Posterior cingulate gyrus (tissue), 11 donors: ENCODE measurements around the gene NFATC3.
A peak's percentile ranks its signal among the peaks of the same experiment; 100 is the strongest.

Experiments
- DNase-seq, 10 donors: peaks; one replicate each; pipeline versions ENCODE4 v3.0.0 to v3.0.0-alpha.2; 2020 to 2021; ENCODE audit warnings: mixed read lengths in 3 of 10
- intact Hi-C: fragments of 100-400 bp; cut with DNase I; formaldehyde crosslinking; loops from one replicate; pipeline ENCODE4 v1.15.1; 2023

Gene NFATC3

DNA sequence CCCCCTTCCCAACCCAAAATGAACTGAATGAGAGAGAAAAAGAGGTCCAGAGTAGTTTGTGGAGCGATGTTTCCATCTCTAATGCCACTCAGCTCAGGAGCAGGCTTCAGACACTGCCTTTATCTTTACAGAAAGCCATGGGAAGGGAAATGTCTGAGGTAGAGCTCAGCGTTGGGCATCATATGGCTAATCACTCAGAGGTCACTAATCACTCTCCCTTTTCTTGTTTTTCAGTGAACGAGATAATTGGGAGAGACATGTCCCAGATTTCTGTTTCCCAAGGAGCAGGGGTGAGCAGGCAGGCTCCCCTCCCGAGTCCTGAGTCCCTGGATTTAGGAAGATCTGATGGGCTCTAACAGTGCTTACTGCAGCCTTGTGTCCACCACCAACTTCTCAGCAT, 140.9 kb downstream of the NFATC3 start:
- intact Hi-C loops = loop anchor here (10.0 kb wide), 1 partner anchor 231 kb away; the partner anchor contains the start of gene DPEP2
- no peak for DNase-seq

DNA sequence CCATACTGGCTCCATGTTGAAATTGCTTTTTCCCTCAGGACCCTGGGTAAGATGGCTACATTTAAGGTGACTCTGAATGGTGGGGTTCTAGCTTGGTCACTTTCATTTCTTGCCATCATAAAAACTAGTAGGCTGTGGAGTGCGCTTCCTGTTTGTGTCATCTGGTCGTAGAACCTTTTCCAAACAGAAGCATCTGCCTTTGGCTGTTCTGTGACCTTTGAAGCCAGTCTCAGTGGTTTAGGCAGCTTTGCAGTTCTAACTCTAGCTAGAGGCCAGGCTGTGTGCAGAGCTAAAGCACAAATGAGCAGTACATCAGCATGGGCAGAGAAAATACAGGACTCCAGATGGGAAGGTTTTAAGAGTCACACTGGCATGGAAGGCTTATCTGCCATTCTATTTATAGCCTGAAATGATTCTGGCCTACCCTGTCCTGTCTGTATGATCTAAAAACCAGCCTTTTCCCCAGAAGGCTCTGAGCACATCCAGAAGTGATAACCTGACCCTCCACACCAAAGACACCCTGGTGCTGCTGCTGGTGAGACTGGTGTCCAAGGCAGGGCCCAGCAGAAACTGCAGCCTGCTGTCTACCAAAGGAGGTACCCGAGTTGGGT, 142.1 kb downstream of the NFATC3 start:
- DNase-seq = peak in 1 of 10 donors; percentile 52
- intact Hi-C loops = loop anchor here (10.0 kb wide), 1 partner anchor 232 kb away; the partner anchor contains the start of gene DPEP2

DNA sequence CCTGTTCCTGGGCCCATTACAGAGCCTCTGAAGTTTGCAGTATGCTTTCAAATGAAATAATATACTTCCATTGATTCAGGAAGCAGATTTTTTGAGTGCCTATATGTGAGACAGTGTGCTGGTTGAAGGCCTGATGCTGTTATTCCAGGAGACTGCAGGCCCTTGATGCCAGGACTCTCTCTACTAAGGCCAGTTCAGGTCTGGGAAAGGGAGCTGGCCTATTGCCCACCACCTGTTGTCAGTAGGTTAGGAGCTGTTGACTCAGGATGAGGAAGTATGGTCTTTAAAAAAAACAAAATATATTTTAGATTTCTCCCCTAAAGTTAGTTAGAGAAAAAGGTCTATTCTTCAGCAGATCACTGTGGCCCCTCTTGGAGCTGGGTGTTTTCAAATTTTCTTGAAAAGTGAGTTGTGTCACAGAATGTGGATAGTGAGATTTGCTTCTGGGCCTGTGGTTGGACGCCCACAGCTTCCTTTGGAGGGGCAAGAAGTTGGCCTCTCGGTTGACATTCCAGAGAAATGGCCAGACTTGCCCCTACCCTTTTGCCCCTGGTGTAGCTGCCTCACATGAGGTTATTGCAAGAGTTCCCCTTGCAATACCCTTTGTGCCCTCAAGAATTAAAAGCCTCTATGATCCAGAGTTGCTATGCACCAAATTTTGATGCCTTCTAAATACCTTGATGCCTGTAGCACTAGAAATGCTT, 142.8 kb downstream of the NFATC3 start:
- intact Hi-C loops = loop anchor here (10.0 kb wide), 1 partner anchor 233 kb away; the partner anchor contains the start of gene DPEP2
- peak in 1 of 10 donors; percentile 66 for DNase-seq

DNA sequence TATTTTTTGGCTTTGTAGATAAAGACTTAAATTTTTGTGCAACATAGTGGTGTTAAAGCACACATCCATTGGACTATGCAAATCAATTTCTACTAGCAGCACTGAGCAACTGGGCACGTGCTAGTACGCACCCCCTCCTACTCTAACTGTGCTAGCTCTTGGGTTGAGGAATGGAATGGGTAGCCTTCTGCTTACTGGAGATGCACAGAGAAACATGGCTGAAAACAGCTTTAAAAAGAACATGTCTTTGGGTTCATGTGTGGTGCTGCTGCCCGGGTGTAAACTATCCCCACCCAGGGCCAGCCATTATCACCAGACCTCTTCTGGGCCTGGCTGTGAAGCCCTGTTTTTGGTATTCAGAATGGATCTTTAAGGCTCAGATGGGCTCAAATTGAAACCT, 143.5 kb downstream of the NFATC3 start:
- intact Hi-C loops = loop anchor here (1.0 to 10.0 kb wide), 2 partner anchors 134 to 234 kb away; partner anchors contain the start of gene DPEP2
- no peak for DNase-seq

DNA sequence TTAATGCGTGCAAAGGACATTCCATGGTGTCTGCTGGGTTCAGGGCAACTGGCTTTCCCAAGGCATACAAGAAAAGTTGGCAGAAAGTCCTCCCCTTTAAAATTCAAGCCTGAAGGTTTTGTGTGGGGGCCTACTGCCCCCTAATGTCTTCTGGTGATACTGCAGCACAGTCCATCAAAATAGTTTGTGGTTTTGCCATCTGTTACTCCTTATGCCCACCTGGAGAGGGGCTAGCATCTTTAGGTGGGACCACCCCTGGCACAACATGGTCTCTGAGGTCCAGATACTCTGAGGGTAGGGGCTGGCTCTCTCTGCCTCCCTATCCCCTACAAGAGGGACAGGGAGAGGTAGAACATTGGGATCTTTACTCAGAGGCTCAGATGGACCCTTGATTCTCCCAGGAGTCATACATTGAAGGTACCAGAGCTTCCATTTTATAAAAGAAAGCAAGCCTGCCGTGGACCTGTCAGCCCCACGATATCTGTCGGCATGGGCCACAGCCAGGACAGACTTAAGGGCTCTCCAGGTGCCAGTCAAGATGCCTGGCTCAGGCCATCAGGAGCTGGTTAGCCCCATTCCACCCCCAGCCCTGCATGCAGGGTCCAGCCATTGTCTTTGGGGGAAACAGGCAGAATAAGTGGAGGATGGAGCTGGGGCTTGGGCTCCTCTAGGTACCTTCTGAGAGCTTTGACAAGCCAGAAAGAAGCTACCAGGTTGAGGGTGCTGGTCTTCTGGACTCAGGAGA, 144.4 kb downstream of the NFATC3 start:
- intact Hi-C loops = loop anchor here (1.0 to 10.0 kb wide), 2 partner anchors 135 to 235 kb away; partner anchors contain the start of gene DPEP2
- peak in 4 of 10 donors; percentile 39 to 51 (median 44) for DNase-seq

DNA sequence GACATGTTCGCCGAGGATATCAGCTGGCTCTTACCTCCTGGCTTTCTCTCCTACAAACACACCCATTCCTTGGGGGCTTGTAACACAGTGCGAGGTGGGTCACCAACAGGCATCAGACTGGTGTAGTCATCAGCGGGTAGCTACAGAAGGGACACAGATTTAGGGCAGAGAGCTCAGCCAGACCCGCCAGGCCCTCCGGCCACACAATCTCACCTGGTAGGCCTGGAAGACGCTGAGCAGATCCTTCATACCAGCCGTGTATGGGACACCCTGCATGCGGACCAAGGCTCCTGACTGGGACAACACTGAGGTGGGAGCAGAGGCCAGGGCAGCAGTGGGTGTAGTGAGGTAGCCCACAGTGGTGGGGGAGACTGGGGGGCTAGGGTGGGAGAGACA, 145.0 kb downstream of the NFATC3 start:
- intact Hi-C loops = no loop called here
- no peak for DNase-seq

DNA sequence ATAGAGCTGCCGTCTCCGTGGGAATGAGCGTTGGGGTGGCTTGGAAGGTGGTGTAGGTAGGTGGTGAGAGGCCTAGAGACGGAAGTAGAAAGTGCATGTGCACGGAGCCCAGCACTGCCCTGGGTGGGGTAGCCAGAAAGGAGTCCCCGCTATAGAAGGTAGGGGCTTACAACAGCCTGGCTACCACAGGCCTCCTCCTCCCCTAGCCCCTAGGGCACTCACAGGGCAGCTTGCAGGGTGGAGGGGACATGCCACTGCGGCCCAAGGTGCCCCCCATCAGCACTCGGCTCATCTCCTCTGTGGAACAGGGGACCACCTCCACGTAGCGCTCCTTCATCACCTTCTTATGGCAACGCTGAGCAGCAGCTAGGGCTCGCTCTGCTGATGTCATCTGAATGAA, 145.8 kb downstream of the NFATC3 start:
- DNase-seq = no peak
- intact Hi-C loops = no loop called here

DNA sequence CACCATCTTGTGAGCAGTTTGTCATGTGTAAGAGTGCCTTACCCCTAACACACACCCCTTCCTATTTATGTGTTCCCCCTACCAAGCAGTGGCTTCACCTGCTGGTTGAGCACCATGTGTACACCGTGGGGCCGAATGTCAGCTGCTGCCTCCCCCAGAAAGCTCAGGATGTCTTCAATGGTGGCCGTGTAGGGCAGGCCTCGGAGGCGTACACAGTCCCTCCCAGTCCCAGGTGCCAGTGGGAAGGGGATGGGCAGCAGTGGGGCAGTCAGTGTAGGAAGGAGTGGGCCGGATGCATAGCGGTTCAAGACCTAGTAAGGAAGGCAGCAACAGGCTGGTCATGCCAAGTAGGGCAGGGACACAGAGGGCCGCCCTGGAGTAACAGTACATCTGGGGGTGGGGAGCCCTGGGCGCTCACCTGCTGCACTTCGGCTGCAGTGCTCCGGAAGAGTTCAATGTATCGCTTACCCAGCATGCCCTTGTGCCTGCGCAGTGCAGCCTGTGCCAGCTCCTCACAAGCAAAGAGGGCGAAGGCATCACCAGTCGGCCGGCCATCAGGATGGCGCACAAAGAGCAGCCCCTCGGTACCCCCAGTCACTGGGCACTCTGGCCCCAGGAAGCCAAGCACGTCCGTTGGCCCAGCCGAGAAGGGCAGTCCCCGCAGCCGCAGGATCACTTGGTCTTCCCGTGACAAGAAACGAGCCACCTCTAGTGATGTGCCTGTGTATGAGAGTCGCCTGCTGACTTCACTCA, 146.4 kb downstream of the NFATC3 start:
- DNase-seq = peak in 1 of 10 donors; percentile 66
- intact Hi-C loops = no loop called here

DNA sequence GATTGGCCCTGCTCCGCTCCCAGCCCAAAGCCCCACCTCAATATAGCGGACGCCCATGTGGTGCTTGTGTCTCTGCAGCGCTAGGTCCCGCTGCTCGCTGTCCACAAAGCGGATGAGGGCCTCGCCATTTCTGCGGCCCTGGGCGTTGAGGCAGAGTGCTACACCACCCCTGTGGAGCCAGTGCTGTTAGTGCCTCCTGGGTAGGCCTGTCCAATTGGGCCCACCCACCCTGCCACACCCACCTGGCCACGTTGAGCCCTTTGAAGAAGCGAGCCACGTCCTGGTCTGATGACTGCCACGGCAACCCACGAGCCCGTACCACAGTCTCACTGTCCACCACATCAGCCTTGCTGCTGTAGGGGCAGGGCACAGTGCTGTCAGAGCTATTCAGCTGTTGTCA, 147.2 kb downstream of the NFATC3 start:
- intact Hi-C loops = no loop called here
- DNase-seq = no peak

DNA sequence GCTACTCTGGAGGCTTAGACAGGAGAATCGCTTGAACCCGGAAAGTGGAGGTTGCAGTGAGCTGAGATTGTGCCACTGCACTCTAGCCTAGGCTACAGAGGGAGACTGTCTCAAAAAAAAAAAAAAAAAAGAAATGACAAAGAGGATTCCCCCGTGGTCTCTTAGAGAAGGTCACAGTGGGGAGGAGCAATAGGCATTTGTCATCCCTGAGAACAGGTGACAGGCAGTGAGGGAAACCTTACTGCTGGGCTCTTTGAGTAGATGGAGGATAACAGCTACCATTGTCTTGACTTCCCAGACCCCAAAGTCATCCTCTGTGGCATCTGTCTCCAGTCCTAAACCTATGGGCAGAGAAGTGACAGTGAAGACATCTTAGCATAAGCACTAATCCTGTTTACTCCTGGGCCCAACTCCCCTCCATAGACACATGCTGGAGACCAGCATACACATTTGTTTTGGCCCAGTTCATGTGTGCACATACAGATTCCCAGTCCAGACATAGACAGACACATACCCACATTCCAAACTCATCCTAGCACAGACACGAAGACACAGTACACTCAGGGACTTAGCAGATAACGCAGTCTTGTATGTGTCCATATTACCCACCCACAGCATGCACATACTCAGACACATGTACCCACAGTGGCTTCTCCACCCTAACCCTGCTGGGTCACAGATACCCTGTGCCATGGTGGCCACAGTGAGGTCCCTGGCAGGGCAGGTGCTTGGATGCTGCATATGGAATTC, 148.1 kb downstream of the NFATC3 start:
- DNase-seq = peak in 1 of 10 donors; percentile 60
- intact Hi-C loops = no loop called here

DNA sequence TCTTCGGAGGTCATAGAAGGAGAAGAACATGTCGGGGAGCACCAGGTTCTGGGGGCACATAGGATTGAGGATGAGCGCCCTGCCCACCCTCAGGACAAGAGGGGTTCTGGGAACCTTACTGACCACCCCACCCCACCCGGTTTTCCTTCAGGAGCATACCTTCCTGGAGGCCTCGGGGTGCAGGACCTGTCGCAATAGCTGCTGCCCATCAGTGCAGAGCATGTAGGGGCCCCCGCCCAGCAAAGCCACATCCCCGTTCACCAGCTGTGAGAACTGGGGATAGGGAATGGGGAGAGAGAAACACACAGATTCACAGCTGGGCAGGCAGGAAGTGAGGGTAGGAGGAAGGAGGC, 148.6 kb downstream of the NFATC3 start:
- DNase-seq = no peak
- intact Hi-C loops = no loop called here

DNA sequence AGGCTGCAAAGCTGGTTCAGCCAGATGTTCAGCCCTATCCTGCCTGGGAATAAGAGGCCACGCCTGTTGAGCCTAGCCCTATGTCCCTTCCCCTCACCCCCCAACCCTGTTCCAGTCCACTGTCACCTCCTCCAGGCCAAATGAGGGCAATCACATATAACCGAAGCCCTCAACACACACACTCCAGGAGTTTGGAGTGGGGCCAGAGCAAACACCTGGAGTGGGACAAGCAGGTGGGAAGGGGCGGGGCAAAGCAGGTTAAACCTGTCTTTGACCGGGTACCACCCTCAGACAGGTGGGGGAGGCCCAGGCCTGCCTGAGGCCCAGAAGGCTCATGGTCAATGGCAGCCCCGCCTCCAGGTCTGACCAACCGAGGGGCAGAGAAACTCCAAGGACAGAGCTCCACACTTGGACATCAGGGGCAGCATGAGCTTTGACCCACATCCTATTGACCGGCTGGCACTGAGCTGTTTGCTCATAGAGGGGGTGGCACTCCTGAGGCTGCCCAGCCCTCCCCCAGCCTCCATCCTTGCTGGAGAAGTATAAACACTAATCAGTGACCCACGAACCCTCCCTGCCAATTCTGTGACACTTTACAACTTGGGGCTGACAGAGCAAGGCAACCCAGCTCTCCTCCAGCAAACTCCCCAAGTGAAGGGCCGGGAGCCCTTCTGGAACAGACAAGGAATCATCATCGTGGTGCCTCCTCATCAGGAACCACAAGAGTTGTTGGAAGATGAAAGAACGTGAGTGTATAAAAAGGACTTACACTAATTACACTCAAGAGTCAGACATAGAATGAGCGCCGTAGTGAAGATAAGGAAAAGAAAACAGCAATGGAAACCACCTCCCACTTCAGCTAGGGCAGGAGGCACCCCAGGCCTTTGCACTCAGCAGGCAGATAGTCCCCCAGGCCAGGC, 149.3 kb downstream of the NFATC3 start:
- intact Hi-C loops = no loop called here
- DNase-seq = peak in 1 of 10 donors; percentile 57

DNA sequence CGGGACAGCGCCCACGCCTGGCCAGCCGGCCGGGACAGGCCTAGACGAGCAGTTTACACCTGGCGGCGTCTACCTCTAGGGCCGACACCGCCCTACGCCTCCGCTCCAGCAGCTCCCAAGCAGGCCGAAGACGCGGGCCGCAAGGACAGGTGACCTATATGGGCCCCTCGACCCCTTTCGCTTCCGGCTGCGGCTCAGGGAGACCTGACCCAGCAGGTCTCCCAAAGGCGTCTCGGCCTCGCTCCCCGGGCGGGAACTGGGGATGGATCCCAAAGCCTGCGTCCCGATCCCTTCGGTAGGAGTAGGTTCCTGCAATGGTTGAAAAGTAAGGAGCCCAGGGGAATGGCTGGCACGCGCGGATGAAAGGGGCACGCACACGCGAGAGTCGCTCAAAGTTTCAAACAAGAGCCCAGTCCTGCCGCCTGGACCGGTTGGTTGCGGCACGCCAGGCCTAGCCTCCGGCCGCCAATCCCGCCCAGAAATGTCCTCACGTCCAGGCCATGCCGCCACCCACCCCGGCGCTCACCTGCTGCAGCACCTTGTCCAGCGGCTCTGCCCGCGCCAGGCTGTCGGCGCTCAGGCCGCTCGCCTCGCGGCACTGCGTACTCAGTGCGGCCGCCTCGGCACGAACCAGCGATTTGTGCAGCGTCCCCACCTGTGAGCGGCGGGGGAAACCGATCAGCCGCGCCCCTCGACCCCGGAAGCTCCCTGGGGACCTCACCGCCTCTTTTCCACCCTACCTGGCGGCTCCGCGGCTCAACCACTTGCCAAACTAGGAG, 150.1 kb downstream of the NFATC3 start:
- intact Hi-C loops = no loop called here
- peak in 1 of 10 donors; percentile 84 for DNase-seq

DNA sequence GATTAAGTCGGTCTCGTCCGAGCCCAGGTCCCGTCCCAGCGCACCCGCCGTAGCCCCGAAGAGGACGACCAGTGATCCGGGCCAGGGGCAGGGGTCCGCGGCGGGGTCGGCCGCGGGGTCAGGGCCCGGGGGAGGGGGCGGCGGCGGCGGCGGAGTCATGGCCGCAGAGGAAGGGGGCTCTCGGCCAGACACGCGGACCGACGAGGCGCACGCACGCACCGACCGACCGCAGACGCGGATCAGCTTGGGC, 150.6 kb downstream of the NFATC3 start, which contains the start of gene ESRP2:
TSS of gene ESRP2 (minus strand) at position 241 of the 250 bp plus-strand sequence. CDS start at position 159, 82 bp downstream.
- intact Hi-C loops = no loop called here
- DNase-seq = peak in 1 of 10 donors; percentile 87

DNA sequence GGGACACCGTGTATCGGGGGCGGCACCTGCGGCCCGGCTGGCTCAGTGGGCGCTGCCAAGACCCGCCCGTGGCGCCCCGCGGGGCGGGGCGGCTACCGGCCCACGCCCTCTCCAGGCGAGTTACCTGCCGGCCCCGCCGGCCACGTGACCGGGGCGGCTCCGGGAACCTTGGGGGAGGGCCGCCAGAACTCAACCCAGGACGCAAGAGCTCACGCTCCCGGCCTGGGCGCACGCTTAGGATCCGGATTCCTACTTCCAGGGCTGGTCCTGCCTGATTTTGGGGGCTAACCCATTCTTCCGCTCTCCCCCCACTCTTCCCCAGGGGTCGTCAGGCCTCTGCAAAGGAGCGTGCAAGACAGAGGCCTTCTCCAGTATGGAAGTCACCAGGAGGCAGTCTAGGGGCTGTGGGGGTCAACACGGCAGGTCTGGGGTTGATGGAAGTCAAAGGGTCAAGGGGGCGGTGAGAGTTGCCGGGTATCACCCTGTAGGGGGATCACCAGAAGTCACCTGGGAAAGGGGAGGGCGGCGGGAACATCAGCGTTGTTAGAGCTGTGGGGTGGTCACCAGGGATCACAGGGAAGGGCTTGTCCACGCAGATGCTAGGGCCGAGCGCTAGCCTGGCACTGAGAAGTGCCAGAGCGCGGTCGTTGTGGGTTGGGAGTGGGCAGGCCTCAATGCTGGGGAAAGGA, 151.1 kb downstream of the NFATC3 start:
- peak in 1 of 10 donors; percentile 70 for DNase-seq
- intact Hi-C loops = no loop called here

DNA sequence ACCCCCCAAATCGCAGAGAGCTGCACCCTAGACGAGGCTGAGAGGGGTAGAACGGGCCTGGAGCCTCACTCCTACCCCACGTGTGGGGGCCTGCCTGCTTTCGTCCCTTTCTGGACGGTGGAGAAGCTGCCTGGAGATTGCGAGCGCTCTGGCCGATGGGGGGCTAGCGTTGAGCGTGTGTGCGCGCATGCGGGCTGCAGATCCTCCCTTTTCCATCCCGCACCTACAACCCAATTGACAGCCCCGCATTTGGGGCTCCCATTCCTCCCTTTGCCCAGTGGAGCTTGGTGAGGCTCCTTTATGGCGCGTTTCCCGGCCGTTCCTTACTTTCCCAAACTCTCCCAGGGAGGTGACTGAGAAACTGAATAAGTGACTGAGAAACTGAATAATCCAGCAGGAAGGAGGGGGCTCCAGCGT, 151.7 kb downstream of the NFATC3 start:
- intact Hi-C loops = no loop called here
- peak in 1 of 10 donors; percentile 87 for DNase-seq

DNA sequence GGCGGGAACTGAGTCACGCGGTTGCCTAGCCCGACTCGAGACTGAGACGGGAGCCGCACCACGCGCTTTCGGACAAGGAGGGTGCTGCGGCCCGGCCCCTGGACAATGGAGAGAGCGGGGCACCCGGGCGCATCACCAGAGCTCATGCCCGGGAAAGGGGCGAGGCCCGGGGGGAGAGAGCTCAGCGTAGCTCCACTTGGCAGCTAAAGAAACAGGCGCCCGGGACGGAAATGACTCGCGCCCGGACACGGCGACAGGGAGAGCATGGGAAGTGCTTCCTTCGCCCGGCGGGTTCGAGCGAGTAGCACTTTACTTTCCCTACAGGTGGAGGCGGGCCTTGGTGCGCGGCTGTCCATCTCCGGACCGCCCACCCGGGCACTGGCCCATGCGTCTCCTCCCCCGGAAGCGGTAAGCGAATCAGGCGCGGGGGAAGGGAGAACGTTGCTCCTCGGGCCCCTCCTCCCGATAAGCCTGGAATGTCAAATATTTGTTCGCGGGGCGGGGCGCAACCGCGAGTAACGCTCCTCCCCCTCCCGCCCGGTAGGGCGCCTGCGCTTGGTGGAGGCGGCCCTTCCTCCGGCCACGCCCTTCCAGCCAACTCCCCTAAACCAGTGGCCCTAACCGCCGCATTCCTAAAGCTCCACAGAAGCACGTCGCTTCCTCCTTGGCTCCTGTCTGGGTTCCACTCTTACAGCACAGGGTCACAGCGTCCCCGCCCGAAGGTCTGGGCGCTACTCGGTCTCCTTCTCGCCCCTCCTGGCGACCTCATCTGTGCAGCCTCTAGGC, 152.3 kb downstream of the NFATC3 start:
- peak; percentile 90 to 99 (median 96) for DNase-seq
- intact Hi-C loops = no loop called here
